Effector memory CD4-positive, alpha-beta T cell (primary cell): Measurements from ENCODE around the gene CD274.
A peak's percentile ranks its signal among the peaks of the same experiment; 100 is the strongest.
"Not testable (repeated sequence)": the region's sequence is repeated elsewhere in the genome, so short reads cannot be mapped to it uniquely, and the experiment has no call there.

Source experiments
- DNase-seq, 3 donors: peaks; one replicate each; pipeline ENCODE4 v3.0.0-alpha.2; 2020
- H3K27ac ChIP-seq: 2 replicates; pipeline ENCODE4 v1.7.0; 2013; ENCODE audit warnings: mild to moderate bottlenecking, low read length, moderate library complexity; ENCODE audit not compliant: insufficient read depth, poor library complexity, severe bottlenecking
- H3K27me3 ChIP-seq: replicated peaks from 2 replicates; pipeline ENCODE4 v1.7.0; 2013; ENCODE audit warnings: mild to moderate bottlenecking, low read length; ENCODE audit not compliant: insufficient read depth, control insufficient read depth, poor library complexity, severe bottlenecking
- H3K36me3 ChIP-seq: 2 replicates; pipeline ENCODE4 v1.7.0; 2013; ENCODE audit warnings: mild to moderate bottlenecking, low read length, moderate library complexity; ENCODE audit not compliant: control insufficient read depth, insufficient read depth
- H3K4me1 ChIP-seq: 2 replicates; pipeline ENCODE4 v1.7.0; 2013; ENCODE audit warnings: low read length, mild to moderate bottlenecking; ENCODE audit not compliant: control insufficient read depth, insufficient read depth, poor library complexity, severe bottlenecking
- H3K4me3 ChIP-seq: 2 replicates; pipeline ENCODE4 v1.7.0; 2013; ENCODE audit warnings: low read length, low read depth, mild to moderate bottlenecking; ENCODE audit not compliant: insufficient read depth, poor library complexity, severe bottlenecking
- H3K9me3 ChIP-seq: 2 replicates; pipeline ENCODE4 v1.7.0; 2013; ENCODE audit warnings: mild to moderate bottlenecking, low read length, moderate library complexity; ENCODE audit not compliant: control insufficient read depth

CD274 gene

DNA sequence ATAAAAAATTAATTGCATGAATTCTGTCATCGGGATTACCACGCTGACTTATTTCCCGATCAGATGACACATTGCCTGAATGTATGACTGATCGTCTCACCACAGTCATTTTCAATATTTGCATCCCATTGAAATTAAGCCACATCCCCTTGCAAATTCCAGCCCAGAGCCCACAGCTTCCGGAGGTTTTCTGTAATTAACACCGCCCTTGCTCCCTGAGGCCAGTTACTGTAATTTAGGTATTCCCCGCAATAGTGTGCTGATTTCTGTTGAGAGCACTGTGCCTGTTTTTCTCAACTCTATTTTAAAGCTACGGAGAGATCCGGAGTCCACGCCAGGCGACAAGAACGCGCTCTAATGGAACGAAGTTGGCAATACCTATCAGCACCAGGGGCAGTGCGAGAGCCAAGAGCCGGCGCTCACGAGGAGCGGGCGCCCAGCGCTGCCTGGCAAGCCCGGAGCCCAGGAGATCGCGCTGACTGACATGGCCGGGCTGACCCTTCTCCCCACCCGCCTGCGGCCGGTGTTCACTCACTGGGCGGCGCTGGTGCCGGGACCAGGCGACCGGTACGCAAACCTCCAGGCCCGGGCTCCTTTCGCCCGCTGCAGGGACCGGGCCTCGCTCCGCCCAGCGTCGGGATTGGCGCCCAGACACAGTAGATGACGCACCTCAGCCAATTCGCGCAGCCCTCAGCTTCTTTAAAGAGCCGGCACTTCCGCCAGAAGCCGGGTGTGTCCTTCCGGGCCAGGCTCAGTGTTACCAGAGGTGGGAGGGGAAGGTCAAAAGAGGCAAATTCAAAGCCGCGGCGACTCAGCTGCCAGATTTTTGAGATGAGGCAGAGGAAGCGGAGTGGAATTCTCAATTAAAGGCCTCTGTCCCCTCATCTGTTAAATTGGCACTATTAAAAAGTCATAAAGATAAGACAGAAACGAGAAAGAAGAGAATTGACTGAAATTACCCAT lies 12.8 kb upstream of the CD274 start, which contains the start of gene PLGRKT:
TSS of gene PLGRKT (minus strand) at position 672 of the 963 bp plus-strand sequence. CDS start 5,948 bp downstream, outside the sequence.
- Histone ChIP-seq H3K36me3 (peaks cover 3% of the 10 kb centered on the region), H3K27me3 (no peaks in the 10 kb centered on the region), H3K9me3 (no peaks in the 10 kb centered on the region), H3K27ac (peak within 1 kb of the TSS; percentile 95), H3K4me1 (peaks cover 11% of the 10 kb centered on the region), H3K4me3 (peak within 1 kb of the TSS; percentile 72)
- peak; percentile 85 to 89 (median 86) for DNase-seq

DNA sequence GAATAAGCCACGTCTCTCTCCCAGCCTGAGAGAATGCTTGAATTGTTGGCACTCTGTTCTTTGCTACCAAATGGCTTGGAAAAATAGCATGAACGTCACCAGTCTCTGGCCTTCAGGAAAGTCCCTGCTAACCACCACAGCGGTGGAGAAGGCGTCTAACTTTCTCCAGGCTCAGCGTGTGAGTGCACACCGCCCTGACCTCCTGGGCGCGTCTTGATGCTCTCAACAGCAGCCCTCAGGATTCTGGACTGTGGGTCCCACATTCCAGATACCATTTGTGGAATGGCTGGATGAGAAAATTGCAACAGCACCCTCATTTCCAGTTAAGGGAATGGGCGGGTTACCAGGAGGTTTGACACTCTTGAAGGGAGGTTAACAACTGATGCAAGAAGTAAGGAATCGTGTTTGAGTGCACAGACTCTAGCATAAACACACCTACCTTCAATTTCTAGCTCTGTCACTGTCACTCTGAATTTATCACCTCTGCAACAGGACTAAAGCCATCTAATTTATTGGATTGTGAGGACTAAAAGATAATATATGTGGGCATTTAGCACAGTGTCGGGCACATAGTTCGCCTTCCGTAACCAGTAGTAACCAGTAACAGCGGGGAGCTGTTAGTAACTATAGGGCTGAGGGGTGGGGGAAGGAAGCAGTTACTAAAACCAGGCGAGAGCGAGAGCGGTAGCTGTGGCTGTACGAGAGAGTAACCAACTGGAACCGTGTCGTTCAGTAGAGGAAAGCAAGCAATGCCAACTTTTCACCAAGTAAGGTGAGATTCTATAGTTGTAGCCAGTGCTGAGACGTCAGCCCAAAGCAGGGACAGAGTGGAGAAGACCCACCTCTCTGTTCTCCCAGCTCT lies 11.8 kb upstream of the CD274 start:
- H3K4me3 ChIP-seq = peak overlapping the region; percentile 72
- H3K36me3 ChIP-seq = peaks cover 3% of the 10 kb centered on the region
- H3K9me3 ChIP-seq = no peaks in the 10 kb centered on the region
- H3K27me3 ChIP-seq = no peaks in the 10 kb centered on the region
- H3K4me1 ChIP-seq = peaks cover 11% of the 10 kb centered on the region
- DNase-seq = peak; percentile 51 to 56 (median 52)
- peak overlapping the region; percentile 95 for H3K27ac ChIP-seq

DNA sequence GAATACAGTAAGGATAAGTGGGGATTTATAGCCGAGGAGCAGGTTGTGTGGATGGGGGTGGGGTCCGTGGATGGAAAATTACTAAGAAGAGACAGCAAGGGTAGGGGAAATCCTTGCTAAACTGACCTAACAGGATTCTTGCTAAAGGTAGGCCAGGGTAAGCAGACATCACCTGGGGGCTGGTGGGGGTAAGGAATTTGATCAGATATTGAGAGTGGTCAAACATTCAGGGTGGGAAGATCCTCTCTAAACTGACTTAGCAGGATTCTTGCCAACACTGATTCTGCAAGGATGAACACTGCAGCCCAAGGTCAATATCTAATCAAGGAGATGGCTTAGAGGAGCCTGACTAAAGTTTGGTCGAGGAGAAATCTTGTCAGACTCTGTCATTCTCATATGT lies 9.9 kb upstream of the CD274 start:
- no peaks in the 10 kb centered on the region for H3K9me3 ChIP-seq
- H3K4me3 ChIP-seq = no peak overlapping the region
- H3K27me3 ChIP-seq = no peaks in the 10 kb centered on the region
- no peak for DNase-seq
- peaks cover 11% of the 10 kb centered on the region for H3K4me1 ChIP-seq
- no peak overlapping the region for H3K27ac ChIP-seq
- H3K36me3 ChIP-seq = no peaks in the 10 kb centered on the region

DNA sequence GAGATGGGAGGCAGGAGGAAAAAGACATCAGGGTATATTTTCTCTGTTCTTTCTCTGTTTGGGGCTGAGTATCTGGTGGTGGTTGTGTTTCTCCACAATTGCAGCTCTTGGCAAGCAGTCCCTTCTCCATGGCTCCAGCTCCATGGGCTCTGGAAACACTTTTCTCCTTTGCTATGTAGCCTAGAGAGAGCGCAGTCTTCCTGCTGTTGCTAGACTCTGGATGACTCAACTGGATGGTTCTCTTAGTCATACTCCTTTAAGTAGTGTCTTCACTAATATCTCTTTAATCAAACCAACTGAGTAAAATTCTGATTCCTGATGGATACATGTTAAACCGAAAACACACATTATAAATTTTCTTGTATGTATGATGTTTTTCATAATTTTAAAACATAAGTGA lies 9.3 kb upstream of the CD274 start:
- no peak overlapping the region for H3K4me3 ChIP-seq
- no peaks in the 10 kb centered on the region for H3K27me3 ChIP-seq
- no peaks in the 10 kb centered on the region for H3K9me3 ChIP-seq
- H3K36me3 ChIP-seq = no peaks in the 10 kb centered on the region
- no peak overlapping the region for H3K27ac ChIP-seq
- peaks cover 11% of the 10 kb centered on the region for H3K4me1 ChIP-seq
- DNase-seq = no peak

DNA sequence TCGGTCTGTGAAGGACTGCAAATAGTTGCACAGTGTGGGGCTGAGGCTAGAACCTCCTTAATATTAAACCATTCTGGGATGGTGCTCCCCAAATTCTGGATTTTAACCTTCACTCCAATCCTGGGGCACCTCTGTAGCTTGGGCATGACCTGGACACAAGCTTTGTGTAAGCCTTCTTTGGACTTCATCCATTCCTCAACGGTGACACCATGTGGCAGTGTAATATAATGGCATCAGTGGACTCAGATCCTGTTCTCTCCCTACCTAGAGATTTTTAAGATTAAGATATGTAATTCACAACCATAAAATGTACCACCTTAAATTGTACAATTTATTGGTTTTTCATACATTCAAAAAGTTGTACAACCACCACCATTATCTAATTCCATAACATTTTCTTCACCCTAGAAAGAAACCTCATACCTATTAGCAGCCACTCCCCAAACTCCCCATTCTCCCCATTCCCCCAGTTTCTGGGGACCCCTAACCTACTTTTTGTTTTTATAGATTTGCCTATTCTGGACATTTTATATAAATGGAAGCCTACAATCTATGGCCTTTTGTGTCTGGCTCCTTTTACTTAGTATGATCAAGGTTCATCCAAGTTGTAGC lies 7.8 kb upstream of the CD274 start:
- no peak overlapping the region for H3K27ac ChIP-seq
- H3K4me1 ChIP-seq = peaks cover 20% of the 10 kb centered on the region
- H3K9me3 ChIP-seq = no peaks in the 10 kb centered on the region
- no peak overlapping the region for H3K4me3 ChIP-seq
- H3K27me3 ChIP-seq = no peaks in the 10 kb centered on the region
- no peak for DNase-seq
- H3K36me3 ChIP-seq = no peaks in the 10 kb centered on the region

DNA sequence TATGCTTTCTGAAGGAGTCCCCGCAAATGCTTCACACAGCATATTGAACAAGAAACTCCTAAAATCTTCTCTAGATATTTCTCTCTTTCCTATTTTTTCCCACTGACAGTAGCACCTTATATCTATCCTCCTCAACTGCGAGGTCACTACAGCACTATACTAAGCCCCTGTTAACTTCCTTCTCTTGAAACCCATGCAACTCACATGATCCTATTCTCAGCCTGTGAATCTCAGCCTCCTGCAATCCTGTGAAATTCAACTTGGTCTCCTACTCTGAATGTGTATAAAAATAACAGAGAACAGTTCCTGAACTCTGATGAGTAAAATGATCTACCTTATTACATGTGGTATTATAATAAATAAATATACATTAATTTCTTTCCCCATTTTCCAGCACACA lies 6.5 kb upstream of the CD274 start:
- Histone ChIP-seq H3K36me3 (no peaks in the 10 kb centered on the region), H3K9me3 (no peaks in the 10 kb centered on the region), H3K27me3 (no peaks in the 10 kb centered on the region), H3K4me3 (no peak overlapping the region), H3K4me1 (peaks cover 10% of the 10 kb centered on the region), H3K27ac (no peak overlapping the region)
- no peak for DNase-seq

DNA sequence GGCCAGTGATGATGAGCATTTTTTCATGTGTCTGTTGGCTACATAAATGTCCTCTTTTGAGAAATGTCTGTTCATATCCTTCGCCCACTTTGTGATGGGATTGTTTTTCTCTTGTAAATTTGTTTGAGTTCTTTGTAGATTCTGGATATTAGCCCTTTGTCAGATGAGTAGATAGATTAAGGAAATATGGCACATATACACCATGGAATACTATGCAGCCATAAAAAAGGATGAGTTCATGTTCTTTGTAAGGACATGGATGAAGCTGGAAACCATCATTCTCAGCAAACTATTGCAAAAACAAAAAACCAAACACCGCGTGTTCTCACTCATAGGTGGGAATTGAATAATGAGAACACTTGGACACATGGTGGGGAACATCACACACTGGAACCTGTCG lies 5.2 kb upstream of the CD274 start:
- H3K4me1 ChIP-seq = peaks cover 17% of the 10 kb centered on the region
- DNase-seq, H3K27ac ChIP-seq, H3K4me3 ChIP-seq, H3K27me3 ChIP-seq, H3K9me3 ChIP-seq, H3K36me3 ChIP-seq: not testable (repeated sequence)

DNA sequence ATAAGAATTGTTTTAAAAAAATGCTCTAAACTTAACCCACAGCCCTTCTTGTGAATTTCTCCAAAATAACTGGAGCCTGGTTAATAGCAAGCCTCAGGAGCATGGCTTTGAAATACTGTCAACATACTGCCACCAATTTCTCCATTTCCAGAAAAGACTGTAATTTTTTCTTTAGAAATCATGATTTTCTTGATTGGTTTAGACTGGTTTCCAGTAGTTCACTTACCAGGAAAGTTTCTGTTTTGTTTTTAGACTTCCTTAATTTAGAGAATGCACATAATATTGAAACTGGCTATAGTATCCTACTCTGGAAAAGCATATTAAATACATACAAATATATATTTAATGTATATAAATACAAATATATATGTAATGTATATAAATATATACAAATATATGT lies 4.5 kb upstream of the CD274 start:
- Histone ChIP-seq H3K36me3 (no peaks in the 10 kb centered on the region), H3K9me3 (no peaks in the 10 kb centered on the region), H3K4me3 (no peak overlapping the region), H3K27me3 (no peaks in the 10 kb centered on the region), H3K4me1 (peaks cover 17% of the 10 kb centered on the region), H3K27ac (no peak overlapping the region)
- DNase-seq = no peak

DNA sequence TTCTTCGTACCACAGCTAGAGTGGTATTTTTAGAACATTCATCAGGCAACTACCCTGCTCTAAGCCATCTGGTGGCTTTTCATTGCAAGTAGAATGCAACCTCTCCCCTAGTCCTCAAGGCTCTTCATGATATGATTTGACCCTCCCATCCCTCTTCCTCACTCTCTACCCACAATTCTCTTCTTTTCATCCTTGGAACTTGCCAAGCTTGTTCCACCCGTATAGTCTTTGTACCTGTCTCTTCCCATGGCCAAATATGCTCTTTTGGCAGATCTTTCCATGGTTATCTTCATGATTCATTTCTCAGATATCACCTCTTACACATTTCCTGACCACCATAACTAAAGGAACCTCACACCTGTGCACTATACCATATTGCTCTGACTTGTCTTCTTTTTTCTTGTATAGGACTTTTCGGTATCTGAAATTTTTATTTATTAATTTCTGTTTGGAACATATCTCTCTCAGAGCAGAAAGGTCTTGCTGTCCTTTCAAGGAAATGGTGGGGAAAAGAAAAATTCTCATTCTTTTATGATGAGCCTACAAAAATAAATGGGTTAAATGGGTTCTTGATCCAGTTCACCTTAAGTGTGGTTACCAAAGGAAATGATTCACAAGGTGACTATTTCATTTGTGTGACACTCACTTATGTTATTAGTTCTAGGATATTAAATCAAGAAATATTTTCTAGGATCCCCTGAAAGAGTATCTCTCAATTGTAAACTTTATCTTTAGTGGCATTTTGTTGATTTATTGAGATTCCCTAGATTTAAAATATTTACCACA lies 3.7 kb upstream of the CD274 start:
- H3K36me3 ChIP-seq = no peaks in the 10 kb centered on the region
- no peaks in the 10 kb centered on the region for H3K9me3 ChIP-seq
- H3K4me3 ChIP-seq = no peak overlapping the region
- no peak for DNase-seq
- H3K4me1 ChIP-seq = peaks cover 22% of the 10 kb centered on the region
- no peak overlapping the region for H3K27ac ChIP-seq
- H3K27me3 ChIP-seq = no peaks in the 10 kb centered on the region
